Stimulated activated CD8-positive, alpha-beta memory T cell treated with anti-CD3 and anti-CD28 coated beads, Interleukin-4, amount 100 ng/mL, for 1 hour (primary cell): ENCODE data around the gene UACA.
"Not testable (repeated sequence)": the region's sequence is repeated elsewhere in the genome, so short reads cannot be mapped to it uniquely, and the experiment has no call there.

Experiments
- DNase-seq, 2 donors: peaks; one replicate each; pipeline ENCODE4 v3.0.0-alpha.2; 2020; ENCODE audit warnings: low read depth in 2 of 2, low spot score in 1 of 2

Gene UACA

GRCh38 chr15:70758790-70759462 lies 4.4 kb downstream of the UACA start:
- DNase-seq: no peak

- DNase-seq: no peak
Observed at GRCh38 chr15:70757627-70758026, 5.7 kb downstream of the UACA start.

- DNase-seq: no peak
Observed at GRCh38 chr15:70754862-70755261, 8.5 kb downstream of the UACA start.

DNA sequence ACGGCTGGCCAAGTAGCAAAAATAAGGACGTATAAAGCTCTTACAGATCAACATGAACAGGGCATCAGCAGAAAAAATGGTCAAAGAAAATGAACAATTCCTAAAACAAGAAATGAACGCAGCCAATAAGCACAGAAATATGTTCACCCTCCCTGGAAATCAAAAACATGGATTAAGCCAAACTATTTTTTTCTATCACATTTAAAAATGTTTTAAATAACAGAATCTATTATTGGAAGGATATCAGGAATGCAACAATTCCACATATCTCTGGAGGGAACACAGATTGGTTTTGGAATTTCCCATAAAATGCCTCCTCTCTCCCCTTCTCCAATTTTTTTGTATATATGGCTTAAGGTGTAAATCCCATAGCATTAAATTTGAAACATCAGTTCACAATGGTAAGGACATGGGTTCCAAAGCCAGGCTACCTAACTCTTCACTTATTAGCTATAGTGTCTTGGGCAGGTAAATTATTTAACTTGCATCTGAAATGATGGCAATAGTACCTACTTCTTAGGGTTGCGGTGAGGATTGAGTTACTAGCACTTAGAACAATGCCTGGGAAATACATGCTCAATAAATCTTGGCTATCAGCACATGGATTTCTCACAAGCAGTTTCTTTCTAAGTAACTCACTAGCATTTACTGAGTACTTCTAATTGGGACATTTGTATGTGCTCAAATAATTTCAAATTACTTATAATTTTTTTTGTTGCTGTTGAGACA lies 10.1 kb downstream of the UACA start:
- no peak for DNase-seq

DNA sequence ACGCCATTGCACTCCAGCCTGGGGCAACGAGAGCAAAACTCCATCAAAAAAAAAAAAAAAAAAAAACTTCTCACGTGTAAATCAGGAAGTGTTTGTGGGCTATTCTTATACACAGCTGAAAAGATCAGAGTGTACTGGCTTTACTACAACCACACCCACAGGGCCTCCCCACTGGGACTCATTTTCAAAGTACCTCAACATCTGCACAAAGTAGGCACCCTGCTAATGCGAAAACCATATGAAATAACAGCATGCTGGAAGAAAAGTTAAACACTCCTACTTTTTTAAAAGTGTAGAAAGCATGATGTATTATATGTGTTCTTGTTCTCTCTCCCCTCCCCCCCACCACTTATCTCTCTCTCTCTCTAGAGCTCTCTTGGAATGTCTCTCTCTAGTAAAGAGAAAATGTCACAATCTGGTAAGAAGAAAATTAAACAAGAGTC lies 11.1 kb downstream of the UACA start:
- DNase-seq: no peak

GRCh38 chr15:70750203-70750869 lies 13.0 kb downstream of the UACA start:
- DNase-seq: no peak

DNA sequence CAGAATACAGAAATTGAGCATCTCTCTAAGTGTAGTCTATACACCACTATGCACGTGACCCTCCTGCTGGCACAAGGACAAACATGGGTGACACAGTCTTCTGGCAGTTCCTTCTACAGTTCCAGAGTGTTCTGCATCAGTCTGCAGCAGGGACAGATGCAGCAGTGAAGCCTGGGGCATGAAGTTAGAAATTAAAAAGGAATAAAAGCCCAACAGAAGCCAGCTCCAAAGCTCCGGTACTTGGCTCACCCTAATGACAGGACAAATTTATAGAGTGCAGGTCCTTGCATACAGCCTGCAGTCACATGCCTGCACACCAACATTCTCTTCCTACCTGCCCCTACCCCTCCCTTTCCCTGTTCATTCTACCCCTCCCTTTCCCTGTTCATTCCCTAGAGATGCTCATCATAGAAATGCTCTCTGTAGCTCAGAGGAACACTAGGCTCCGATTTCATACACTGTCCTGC lies 15.0 kb downstream of the UACA start:
- DNase-seq: no peak

GRCh38 chr15:70746598-70746997 lies 16.8 kb downstream of the UACA start:
- DNase-seq: not testable (repeated sequence)

DNA sequence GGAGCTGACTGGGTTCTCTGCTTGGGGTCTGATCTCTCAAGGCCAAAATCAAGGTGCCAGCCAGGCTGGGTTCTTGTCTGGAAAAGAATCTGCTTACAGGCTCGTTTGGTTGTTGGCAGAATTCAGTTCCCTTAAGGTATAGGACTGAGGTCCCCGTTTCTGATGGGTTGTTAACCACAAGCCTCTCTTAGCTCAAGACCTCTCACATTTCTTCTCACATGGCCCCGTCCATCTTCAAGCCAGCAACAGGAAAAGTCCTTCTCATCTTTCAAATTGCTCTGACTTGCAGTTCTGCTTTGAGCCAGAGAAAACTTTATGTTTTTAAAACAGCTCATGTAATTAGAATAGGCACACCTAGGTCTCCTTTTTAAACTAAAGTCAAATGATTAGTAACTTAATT lies 20.4 kb downstream of the UACA start:
- no peak for DNase-seq

GRCh38 chr15:70741677-70742293 lies 21.6 kb downstream of the UACA start:
- no peak for DNase-seq

DNA sequence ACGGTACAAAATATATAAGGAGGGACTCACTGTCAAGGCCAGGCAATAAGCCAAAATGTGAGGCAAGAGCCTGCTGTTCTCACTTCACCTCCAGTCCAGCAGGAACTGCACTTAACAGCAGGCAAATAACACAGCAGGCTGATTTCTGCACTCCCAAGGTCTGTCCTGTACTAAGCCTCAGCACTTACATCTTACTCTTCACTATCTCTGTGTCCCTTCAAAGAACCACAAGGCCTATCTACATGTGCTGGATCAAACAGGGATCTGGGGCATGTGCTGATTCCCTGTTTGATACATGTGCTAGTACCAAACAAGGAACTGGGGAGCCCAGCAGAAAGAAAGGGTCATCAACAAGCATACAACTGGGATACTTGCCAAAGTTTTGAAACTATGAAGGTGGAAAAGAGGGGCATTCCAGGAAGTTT lies 22.2 kb downstream of the UACA start:
- no peak for DNase-seq

- not testable (repeated sequence) for DNase-seq
Observed at GRCh38 chr15:70735040-70735439, 28.3 kb downstream of the UACA start.

- DNase-seq: no peak
Observed at GRCh38 chr15:70729164-70729563, 34.2 kb downstream of the UACA start.

- no peak for DNase-seq
Observed at GRCh38 chr15:70726753-70727152, 36.6 kb downstream of the UACA start.

- no peak for DNase-seq
Observed at GRCh38 chr15:70723927-70724326, 39.4 kb downstream of the UACA start.

- no peak for DNase-seq
Observed at GRCh38 chr15:70723122-70723422, 40.3 kb downstream of the UACA start.

DNA sequence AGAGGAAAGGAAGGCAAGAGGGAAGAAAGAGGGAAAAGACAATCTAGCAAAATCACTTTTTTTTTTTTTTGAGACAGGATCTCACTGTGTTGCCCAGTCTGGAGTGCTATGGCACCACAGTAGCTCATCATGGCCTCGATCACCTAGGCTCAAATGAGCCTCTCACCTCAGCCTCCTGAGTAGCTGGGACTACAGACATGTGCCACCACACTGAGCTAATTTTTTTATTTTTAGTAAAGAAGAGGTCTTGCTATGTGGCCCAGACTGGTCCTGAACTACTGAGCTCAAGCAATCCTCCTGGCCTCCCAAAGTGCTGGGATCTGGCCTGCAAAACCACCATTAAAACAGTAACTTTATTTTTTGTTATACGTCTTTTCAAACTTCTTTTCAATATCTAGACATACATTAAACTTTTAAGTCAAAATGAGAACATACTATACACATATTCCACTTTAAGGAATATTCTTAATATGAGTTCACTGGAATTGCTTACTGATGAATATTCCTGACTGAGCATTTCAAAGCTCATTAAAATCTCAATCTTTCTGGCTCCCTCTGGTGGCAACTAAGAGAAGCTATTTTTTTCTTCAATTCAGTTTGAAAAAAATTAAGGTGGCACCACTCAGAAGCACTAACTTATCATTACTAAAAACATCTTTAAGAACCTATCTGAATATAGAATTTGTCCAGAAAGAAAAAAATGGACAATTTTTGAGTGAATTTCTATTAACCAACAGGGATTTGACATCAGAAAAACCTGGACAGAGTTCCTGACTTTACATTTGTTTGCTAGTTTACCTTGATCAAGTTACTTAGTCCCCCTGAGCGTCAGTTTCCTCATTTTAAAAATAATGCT lies 40.9 kb downstream of the UACA start:
- no peak for DNase-seq

- no peak for DNase-seq
Observed at GRCh38 chr15:70720228-70721016, 42.9 kb downstream of the UACA start.

- no peak for DNase-seq
Observed at GRCh38 chr15:70717237-70717793, 46.0 kb downstream of the UACA start.
